HepG2 (cell line): ENCODE data around the gene ZMIZ1. TPM values are rescaled to one million over a fixed set of nuclear protein-coding genes. Genes with fewer than 3 reads are reported as not detected.

Experiments used
- CBX2 ChIP-seq, 2 experiments: fragments of 200-600 bp in 1 of 2; sonication (generic); formaldehyde crosslinking in 1 of 2; IDR thresholded peaks; 2 replicates each; pipeline versions ENCODE4 v1.7.0 to v1.8.1; 2018 to 2022; ENCODE audit warnings: low read depth in 2 of 2, low read length in 1 of 2, mild to moderate bottlenecking in 1 of 2, missing genetic modification reagents in 1 of 2
- CHD2 ChIP-seq: IDR thresholded peaks from 2 replicates; pipeline ENCODE4 v1.6.1; 2011; ENCODE audit warnings: low read depth, low read length, improper control_type of control experiment
- HNF4A ChIP-seq: sonication (generic); formaldehyde crosslinking; IDR thresholded peaks from 2 replicates; pipeline ENCODE4 v1.4.0; 2020; ENCODE audit warnings: missing genetic modification reagents
- ISX ChIP-seq: sonication (generic); formaldehyde crosslinking; conservative IDR thresholded peaks from 2 replicates; pipeline ENCODE4 v1.5.0; 2020; ENCODE audit warnings: missing genetic modification reagents
- JARID2 ChIP-seq: sonication (generic); formaldehyde crosslinking; IDR thresholded peaks from 2 replicates; pipeline ENCODE4 v1.8.1; 2023; ENCODE audit warnings: missing genetic modification reagents, inconsistent platforms; ENCODE audit not compliant: insufficient replicate concordance
- NCOA5 ChIP-seq: sonication (generic); formaldehyde crosslinking; IDR thresholded peaks from 2 replicates; pipeline ENCODE4 v1.4.0; 2020; ENCODE audit warnings: missing genetic modification reagents
- PCBP1 ChIP-seq: fragments of 200-400 bp; formaldehyde crosslinking; IDR thresholded peaks from 2 replicates; pipeline ENCODE4 v1.6.1; 2017; ENCODE audit warnings: mild to moderate bottlenecking, low read depth, low read length, borderline replicate concordance
- SMC3 ChIP-seq: IDR thresholded peaks from 2 replicates; pipeline ENCODE4 v1.6.1; 2011; ENCODE audit warnings: low read length, improper control_type of control experiment
- TBX2 ChIP-seq: sonication (generic); formaldehyde crosslinking; IDR thresholded peaks from 2 replicates; pipeline ENCODE4 v1.5.0; 2020; ENCODE audit warnings: missing genetic modification reagents, mild to moderate bottlenecking, borderline replicate concordance
- TEAD2 ChIP-seq: sonication (generic); formaldehyde crosslinking; IDR thresholded peaks from 2 replicates; pipeline ENCODE4 v1.9.0; 2021; ENCODE audit warnings: missing genetic modification reagents
- ZFYVE20 ChIP-seq: sonication (generic); formaldehyde crosslinking; IDR thresholded peaks from 2 replicates; pipeline ENCODE4 v1.8.0; 2023; ENCODE audit warnings: low read depth, mild to moderate bottlenecking, moderate library complexity, missing genetic modification reagents, borderline replicate concordance
- ZNF629 ChIP-seq: sonication (generic); formaldehyde crosslinking; conservative IDR thresholded peaks from 2 replicates; pipeline ENCODE4 v1.5.0; 2020; ENCODE audit warnings: missing genetic modification reagents
- ZNF776 ChIP-seq: sonication (generic); formaldehyde crosslinking; IDR thresholded peaks from 2 replicates; pipeline ENCODE4 v1.4.0; 2020; ENCODE audit warnings: mild to moderate bottlenecking, missing genetic modification reagents
- polyA plus RNA-seq, 8 experiments: library from polyadenylated mRNA; depleted of rRNA in 3 of 8; stranded (reverse) in 7 of 8; unstranded in 1 of 8; fragments of >200 nt; fragmentation: Illumina TruSeq in 4 of 8; extraction: Trizol in 4 of 8; gene quantifications; 2 replicates each; pipeline versions ENCODE4 v1.2.1 to v1.2.3, GENCODE V29; 2011 to 2016; ENCODE audit warnings: low read depth in 4 of 8, missing spikeins in 1 of 8, mixed read lengths in 1 of 8; ENCODE audit not compliant: insufficient read depth in 1 of 8
- total RNA-seq, 5 experiments: library from RNA; depleted of rRNA; stranded (reverse); fragments of >200 nt; fragmentation: Illumina TruSeq; extraction: Trizol; gene quantifications; 2 replicates each; pipeline ENCODE4 v1.2.3, GENCODE V29; 2016; ENCODE audit warnings: low read depth in 1 of 5
- TF ChIP-seq, protein P1 (sequence below): sonication (generic); formaldehyde crosslinking; IDR thresholded peaks from 2 replicates; pipeline ENCODE4 v1.4.0; 2020; ENCODE audit warnings: missing genetic modification reagents, mild to moderate bottlenecking, borderline replicate concordance
- TF ChIP-seq, protein P2 (sequence below), 2 experiments: IDR thresholded peaks; 2 replicates each; pipeline ENCODE4 v1.6.1; 2011 to 2012; ENCODE audit warnings: low read length in 2 of 2, borderline replicate concordance in 1 of 2, low read depth in 1 of 2, mild to moderate bottlenecking in 1 of 2, moderate library complexity in 1 of 2
- TF ChIP-seq, protein P3 (sequence below): IDR thresholded peaks from 2 replicates; pipeline ENCODE4 v1.6.1; 2016
- TF ChIP-seq, protein P4 (sequence below): IDR thresholded peaks from 2 replicates; pipeline ENCODE4 v1.6.1; 2016; ENCODE audit warnings: low read depth
- TF ChIP-seq, protein P5 (sequence below): IDR thresholded peaks from 2 replicates; pipeline ENCODE4 v1.6.1; 2016; ENCODE audit warnings: missing biosample characterization, missing genetic modification reagents, low read depth

The ZMIZ1 gene
- total and polyA plus RNA-seq, 2 of the 13 experiments (the other 11 are each of a cell fraction or from before 2014, with no cell fraction given), result 5.3 to 10.2 TPM

DNA sequence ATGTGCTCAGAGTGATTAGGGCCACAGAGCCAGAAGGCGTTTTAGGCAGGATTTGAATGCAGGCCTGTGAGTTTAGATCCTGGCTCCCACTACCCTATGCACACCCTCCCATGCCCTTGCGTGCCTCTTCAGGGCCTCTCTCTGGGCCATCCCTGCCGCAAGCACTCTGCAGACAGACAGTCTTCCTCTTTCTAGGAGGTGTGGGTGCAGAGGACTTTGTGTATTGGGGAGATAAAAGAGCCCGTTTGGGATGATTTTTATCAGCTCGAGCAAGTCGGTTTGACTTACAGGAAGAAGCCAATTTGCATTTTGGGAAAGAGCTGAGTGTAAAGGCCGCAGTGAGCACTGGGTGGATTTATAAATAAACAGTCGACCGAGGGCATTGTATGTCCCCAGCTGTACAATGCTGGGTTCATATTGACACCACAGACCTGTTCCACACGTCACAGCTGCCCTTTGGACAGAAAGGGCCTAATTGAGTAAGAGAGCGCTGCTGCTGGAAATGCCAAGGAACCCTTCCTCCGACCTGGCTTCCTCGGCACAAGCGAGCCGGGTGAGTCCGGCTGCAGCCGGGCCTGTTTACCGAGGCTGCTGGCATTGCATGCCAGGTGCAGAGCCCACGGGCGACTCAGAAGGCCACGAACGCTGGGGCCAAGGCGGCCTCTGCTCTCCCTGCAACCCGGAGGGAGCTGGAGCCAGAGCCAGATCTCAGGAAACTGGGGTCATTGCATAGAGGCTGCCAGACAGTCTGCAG is 25.1 kb downstream of the ZMIZ1 start (continued):
- TF ChIP-seq, protein P1, sequence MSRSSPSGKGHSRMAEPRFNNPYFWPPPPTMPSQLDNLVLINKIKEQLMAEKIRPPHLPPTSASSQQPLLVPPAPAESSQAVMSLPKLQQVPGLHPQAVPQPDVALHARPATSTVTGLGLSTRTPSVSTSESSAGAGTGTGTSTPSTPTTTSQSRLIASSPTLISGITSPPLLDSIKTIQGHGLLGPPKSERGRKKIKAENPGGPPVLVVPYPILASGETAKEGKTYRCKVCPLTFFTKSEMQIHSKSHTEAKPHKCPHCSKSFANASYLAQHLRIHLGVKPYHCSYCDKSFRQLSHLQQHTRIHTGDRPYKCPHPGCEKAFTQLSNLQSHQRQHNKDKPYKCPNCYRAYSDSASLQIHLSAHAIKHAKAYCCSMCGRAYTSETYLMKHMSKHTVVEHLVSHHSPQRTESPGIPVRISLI (CRISPR knock-in tag), result no peak
- TF ChIP-seq, protein P2, sequence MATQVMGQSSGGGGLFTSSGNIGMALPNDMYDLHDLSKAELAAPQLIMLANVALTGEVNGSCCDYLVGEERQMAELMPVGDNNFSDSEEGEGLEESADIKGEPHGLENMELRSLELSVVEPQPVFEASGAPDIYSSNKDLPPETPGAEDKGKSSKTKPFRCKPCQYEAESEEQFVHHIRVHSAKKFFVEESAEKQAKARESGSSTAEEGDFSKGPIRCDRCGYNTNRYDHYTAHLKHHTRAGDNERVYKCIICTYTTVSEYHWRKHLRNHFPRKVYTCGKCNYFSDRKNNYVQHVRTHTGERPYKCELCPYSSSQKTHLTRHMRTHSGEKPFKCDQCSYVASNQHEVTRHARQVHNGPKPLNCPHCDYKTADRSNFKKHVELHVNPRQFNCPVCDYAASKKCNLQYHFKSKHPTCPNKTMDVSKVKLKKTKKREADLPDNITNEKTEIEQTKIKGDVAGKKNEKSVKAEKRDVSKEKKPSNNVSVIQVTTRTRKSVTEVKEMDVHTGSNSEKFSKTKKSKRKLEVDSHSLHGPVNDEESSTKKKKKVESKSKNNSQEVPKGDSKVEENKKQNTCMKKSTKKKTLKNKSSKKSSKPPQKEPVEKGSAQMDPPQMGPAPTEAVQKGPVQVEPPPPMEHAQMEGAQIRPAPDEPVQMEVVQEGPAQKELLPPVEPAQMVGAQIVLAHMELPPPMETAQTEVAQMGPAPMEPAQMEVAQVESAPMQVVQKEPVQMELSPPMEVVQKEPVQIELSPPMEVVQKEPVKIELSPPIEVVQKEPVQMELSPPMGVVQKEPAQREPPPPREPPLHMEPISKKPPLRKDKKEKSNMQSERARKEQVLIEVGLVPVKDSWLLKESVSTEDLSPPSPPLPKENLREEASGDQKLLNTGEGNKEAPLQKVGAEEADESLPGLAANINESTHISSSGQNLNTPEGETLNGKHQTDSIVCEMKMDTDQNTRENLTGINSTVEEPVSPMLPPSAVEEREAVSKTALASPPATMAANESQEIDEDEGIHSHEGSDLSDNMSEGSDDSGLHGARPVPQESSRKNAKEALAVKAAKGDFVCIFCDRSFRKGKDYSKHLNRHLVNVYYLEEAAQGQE (IDR thresholded peaks at IDR 0.05; ENCODE audit: borderline replicate concordance in 1 of 2, low read depth in 1 of 2, low read length in 2 of 2), result peak in 1 of 2 experiments; percentile 57; a peak in 1 of 4 replicates
- TF ChIP-seq CHD2 (no peak), ISX (no peak), CBX2 (IDR thresholded peaks at IDR 0.05; ENCODE audit: low read depth, low read length) (no peak), CBX2 (CRISPR knock-in tag; IDR thresholded peaks at IDR 0.05; ENCODE audit: low read depth) (no peak), SMC3 (peak; percentile 44), ZFYVE20 (CRISPR knock-in tag) (no peak), PCBP1 (no peak), JARID2 (CRISPR knock-in tag) (no peak), ZNF629 (CRISPR knock-in tag) (peak; percentile 37; the same call in 1 of the 2 replicates), NCOA5 (CRISPR knock-in tag) (no peak), ZNF776 (CRISPR knock-in tag) (no peak), TEAD2 (no peak), TBX2 (CRISPR knock-in tag) (peak; percentile 94), HNF4A (peak; percentile 98)
- TF ChIP-seq, protein P3, sequence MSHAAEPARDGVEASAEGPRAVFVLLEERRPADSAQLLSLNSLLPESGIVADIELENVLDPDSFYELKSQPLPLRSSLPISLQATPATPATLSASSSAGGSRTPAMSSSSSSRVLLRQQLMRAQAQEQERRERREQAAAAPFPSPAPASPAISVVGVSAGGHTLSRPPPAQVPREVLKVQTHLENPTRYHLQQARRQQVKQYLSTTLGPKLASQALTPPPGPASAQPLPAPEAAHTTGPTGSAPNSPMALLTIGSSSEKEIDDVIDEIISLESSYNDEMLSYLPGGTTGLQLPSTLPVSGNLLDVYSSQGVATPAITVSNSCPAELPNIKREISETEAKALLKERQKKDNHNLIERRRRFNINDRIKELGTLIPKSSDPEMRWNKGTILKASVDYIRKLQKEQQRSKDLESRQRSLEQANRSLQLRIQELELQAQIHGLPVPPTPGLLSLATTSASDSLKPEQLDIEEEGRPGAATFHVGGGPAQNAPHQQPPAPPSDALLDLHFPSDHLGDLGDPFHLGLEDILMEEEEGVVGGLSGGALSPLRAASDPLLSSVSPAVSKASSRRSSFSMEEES, result no peak
- TF ChIP-seq, protein P4, sequence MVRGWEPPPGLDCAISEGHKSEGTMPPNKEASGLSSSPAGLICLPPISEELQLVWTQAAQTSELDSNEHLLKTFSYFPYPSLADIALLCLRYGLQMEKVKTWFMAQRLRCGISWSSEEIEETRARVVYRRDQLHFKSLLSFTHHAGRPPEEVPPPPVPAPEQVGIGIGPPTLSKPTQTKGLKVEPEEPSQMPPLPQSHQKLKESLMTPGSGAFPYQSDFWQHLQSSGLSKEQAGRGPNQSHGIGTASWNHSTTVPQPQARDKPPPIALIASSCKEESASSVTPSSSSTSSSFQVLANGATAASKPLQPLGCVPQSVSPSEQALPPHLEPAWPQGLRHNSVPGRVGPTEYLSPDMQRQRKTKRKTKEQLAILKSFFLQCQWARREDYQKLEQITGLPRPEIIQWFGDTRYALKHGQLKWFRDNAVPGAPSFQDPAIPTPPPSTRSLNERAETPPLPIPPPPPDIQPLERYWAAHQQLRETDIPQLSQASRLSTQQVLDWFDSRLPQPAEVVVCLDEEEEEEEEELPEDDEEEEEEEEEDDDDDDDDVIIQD (CRISPR knock-in tag), result 0 out of 2 replicates have a peak, but pooled peaks have one; percentile 21
- TF ChIP-seq, protein P5, sequence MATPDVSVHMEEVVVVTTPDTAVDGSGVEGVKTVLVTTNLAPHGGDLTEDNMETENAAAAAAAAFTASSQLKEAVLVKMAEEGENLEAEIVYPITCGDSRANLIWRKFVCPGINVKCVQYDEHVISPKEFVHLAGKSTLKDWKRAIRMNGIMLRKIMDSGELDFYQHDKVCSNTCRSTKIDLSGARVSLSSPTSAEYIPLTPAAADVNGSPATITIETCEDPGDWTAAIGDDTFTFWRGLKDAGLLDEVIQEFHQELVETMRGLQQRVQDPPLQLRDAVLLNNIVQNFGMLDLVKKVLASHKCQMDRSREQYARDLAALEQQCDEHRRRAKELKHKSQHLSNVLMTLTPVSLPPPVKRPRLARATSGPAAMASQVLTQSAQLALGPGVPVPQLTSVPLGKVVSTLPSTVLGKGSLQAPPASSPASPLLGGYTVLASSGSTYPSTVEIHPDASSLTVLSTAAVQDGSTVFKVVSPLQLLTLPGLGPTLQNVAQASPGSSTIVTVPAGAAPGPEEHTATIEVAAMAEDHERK (CRISPR knock-in tag), result no peak
